GM19023 (cell line): ENCODE results near the gene BRICD5.
A peak's percentile ranks its signal among the peaks of the same experiment; 100 is the strongest.
"Not testable (repeated sequence)": the region's sequence is repeated elsewhere in the genome, so short reads cannot be mapped to it uniquely, and the experiment has no call there.

Source experiments
- ATAC-seq: cut with Tn5 transposase; IDR thresholded peaks from one replicate; pipeline ENCODE4 v1.9.1; 2021; ENCODE audit warnings: mild to moderate bottlenecking, moderate library complexity; ENCODE audit not compliant: unreplicated experiment

The BRICD5 gene

DNA sequence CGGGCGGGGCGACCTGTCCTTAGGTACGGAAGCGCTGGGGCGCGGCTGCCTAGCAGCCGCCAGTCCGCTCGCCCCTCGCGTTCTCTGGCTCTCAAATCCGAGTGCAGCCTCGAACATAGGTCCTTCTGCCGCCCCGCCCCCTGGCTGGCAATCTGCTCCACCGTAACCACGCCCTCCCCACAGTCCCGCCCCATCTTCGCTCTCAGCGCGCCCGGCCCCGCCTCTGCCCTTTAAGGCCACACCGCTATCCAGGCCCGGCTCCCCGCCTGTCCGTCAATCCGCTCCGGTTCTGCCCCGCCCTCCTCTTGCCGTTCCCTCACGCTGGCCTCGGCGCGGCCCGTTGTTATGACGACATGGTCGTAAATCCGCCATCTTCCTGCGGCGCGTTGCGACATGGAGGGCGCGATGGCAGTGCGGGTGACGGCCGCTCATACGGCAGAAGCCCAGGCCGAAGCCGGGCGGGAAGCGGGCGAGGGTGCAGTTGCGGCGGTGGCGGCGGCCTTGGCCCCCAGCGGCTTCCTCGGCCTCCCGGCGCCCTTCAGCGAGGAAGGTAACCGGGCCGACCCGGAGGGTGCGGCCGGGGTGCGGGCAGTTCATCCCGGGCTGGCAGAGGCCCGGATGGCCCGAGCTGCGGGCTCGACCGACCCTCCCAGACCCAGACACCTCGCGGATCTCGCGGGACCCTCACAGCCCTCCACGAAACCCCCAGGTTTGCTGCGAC lies 12.7 kb upstream of the BRICD5 start, which contains the start of gene E4F1:
TSS of gene E4F1 (plus strand) at position 371 of the 721 bp plus-strand sequence. CDS start at position 394, 23 bp downstream.
- peak; percentile 95 for ATAC-seq

DNA sequence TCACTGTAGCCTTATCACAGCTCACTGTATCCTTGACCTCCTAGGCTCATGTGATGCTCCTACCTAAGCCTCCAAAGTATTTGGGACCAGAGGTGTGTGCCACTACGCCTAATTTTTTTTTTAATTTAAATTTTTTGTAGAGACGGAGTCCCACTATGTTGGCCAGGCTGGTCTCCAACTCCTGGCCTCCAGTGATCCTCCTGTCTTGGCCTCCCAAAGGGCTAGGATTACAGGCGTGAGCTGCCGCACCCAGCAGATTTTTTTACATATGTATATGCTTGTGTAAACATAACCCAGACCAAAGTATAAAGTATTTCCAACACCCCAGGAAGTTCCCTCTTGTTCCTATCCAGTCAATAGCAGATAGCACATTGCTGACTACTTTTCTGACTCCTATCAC lies 5.7 kb upstream of the BRICD5 start:
- no peak for ATAC-seq

DNA sequence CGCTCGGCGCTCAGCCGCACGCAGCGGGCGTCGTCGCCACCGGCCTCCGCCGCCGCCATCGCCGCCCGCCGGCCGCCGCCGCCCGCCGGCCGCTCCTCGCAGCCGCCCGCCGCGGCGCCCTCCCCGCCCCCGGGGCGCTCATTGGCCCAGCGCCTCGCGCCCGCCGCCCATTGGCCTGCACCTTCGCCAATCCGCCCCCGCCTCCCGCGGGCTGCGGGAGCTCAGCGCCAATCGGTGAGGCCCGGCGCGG lies 4.0 kb upstream of the BRICD5 start, which contains the start of gene PGP:
TSS of gene PGP (minus strand) at position 122 of the 250 bp plus-strand sequence. CDS start at position 59, 63 bp downstream.
- peak; percentile 88 for ATAC-seq

DNA sequence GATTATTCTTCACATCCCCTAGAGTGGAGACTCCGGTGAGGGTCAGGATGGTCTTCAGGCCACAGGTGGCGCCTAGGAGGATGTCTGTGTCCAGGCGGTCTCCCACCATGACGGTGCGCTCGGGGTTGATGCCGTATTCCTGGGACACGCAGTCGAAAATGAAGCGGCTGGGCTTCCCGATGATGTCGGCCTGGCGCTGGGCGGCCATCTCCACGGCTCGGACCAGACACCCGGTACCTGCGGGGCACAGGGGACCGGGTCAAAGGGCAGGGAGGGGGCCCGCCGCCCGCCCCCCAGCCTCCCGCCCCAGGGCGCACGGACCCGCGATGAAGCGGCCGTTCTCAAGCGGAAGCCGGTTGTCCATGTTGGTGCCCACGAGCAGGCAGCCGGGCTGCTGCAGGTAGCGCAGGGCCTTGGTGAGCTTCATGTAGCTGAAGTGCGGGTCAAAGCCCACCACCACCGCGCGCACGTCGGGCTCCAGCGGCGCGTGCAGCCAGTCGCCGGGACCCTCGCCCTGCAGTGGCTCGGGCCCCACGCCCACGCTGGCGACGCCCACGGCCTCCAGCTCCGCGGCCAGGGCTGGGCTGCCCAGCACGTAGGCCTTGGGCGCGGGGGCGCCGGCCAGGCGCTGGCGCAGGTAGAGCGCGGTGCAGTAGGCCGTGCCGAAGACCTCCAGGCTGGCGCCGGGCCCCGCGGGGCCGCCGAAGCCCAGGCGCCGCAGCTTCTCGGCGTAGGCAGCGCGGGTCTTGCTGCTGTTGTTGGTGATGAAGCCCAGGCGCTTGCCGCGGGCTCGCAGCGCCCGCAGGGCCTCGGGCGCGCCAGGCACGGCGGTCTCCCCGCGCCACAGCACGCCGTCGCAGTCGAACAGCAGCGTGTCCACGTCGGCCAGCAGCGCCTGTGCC lies 3.4 kb upstream of the BRICD5 start:
- ATAC-seq: peak; percentile 5

DNA sequence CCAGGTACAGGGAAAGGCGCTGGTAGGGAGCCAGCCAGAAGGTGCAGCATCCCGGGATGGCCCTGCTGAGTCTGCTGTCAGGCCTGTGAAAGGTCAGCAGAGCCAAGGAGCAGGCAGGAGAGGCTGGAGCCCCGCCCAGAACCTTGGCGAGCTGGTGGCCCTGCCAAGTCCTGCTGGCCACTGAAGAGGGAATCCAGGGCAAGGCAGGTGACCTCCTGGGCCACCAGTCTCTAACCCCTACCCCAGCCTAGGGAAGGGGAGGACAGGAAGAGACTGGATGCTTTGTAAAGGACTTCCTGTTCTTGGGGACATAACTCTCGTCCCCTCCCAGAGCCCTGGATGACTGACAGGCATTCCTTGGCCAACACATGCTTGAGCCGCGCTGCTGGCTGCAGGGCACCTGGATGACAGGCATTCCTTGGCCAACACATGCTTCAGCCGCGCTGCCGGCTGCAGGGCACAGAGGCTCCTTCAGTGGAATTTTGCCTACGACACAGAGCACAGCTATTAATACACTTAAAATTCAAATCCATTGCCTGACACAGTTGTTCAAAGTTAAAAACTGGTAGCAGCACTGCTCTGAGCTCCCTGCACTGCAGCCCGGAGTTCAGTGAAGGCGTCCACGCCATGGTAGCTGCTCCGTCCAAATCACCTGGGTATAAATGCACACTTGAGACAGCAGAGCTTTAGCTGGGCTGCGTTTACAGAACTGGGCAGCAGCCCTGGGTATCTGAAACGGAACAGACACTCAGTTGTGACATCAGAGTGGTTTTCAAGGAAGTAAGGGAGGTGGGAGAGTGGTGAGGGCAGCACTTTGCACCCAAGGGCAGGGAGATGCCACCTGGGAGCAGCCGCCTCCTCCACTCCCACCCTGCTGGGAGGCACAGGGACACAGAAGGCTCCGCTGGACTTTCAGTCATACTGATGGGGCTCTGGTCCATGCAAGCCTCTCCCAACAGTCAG lies 2.0 kb upstream of the BRICD5 start:
- no peak for ATAC-seq

DNA sequence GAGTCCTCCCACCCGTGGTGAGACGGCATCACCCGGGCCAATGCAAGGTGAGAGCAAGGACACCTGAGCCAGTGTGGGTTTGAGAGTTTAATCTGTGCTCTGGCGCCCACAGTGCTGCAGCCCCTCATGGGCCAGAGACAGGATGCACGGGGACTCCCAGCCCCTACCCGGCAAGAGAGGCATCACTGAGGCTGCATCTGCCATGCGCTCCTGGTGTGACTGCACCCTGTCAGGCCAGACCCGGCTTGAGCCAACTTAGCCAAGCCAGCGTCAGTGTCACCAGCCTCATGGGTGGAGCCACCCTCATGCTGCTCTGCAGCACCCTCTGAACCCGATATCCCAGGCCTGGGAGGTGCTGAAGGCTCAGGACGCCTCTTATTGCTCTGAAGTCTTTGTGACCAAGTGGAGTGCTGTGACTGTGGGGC lies 1.3 kb upstream of the BRICD5 start:
- no peak for ATAC-seq

DNA sequence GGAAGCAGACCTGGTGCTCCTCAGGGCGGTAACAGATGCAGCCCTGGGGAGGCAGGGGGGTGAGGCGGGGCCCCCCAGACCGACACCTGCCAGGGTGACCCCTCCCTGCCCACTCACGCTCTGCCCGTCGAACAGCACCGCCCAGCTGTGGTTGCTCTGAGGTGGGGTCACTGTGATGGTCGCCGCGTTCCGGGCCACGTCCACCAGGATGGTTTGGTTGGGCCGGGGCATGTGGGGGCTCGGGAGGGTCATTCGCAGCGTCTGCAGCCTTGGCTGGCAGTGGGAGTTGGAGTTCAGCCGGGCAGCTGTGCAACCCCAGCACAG lies 692 bp downstream of the BRICD5 start:
- no peak for ATAC-seq

DNA sequence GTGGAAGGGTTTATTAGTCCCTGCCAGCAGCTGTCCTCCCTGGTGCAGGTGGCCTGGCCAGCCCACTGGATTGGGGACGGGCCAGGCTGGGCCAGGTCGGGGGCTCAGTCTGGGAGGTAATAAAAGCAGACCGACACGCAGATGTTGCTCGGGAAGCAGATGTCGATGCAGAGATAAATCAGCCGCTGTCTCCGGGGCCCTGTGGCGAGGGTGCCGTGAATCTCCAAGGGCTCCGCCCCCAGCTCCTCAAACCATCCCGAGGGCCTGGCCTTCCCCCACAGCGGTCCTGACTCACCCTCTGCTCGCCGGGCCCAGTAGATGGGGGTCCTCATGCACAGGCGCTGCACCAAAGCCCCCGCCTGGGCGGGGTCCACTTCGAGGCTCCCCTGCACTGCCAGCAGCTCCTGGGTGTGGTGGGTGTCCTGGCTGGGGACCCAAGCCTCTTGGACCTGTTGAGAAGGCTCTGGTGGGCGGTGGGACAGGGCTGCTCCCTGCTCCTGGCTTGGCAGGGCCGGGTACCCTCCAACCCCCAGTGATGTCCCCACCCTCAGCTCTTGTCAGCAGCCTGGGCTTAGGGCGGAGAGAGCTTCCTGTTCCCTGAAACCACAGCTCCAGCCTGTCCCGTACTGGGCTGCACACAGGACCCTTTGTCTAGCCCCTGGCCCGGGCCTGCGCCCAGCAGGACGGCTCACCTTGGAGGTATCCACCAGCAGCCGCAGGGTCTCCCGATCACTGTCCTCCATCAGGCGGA lies 1.2 kb downstream of the BRICD5 start:
- ATAC-seq: no peak

DNA sequence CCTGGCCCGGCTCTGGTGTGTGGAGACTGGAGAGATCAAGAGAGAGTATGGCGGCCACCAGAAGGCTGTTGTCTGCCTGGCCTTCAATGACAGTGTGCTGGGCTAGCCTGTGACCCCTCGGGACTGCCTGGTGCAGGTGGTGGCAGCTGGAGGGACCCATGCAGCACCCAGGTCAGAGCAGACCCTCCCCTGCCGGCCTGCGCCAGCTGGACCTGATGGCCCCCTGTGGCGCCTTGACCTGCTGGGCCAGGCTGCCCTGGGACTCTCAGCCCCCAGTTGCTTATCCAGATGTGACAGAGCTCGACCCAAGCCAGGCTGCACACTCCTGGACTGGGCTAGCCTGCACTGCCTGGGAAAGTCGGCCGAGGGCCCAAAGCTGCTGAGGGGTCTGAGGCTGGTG lies 1.9 kb downstream of the BRICD5 start:
- ATAC-seq: no peak

DNA sequence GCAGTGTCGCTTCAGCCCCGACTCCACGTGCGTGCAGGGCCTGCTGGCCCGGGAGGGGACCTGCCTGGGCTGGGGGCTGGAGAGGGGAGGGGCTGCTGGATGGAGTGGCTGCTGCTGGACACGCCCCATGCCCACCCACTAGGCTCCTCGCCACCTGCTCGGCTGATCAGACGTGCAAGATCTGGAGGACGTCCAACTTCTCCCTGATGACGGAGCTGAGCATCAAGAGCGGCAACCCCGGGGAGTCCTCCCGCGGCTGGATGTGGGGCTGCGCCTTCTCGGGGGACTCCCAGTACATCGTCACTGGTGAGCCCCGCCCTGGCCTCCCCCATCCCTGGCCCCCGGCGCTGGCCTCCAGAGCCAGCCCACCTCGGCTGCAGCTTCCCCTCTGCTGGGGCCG lies 2.4 kb downstream of the BRICD5 start:
- ATAC-seq: no peak

DNA sequence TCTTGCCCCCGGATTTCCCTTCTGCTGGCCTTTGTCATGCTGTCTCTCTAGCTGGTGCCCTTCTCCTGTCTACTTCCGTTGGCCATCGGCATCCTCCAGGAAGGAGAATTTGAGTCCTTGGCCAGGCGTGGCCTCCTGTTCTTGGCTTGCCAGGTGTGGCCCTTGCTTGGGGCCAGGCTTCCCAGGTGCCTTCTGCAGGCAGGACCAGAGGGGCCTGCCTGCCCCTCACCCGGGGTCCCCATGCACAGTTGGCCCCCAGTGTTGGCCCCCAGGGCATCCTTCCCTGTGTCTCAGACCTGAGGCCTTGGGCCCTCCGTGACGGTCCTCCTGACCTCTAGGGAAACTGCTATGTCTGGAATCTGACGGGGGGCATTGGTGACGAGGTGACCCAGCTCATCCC lies 2.8 kb downstream of the BRICD5 start:
- no peak for ATAC-seq

DNA sequence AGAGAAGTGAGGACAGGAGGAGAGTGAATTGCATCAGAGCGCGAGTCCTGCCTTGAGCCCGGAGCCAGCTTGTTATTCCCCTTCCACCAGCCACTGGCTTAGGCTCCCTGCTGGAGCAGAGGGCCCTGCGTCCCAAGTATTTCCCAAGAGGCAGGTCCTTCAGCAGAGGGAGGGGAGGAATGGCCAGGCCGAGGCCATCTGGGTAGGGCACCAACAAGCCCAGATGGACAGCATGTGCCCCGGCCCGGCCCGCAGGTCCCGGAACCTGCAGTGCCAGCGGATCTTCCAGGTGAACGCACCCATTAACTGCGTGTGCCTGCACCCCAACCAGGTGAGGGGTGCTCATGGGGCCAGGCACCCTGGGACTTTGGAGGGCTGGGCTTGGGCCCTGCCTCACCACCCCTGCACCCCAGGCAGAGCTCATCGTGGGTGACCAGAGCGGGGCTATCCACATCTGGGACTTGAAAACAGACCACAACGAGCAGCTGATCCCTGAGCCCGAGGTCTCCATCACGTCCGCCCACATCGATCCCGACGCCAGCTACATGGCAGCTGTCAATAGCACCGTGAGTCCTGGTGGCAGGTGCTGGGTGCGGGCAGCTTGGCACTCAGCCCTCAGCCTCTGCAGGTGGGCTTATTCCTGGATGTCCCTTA lies 3.8 kb downstream of the BRICD5 start:
- no peak for ATAC-seq

DNA sequence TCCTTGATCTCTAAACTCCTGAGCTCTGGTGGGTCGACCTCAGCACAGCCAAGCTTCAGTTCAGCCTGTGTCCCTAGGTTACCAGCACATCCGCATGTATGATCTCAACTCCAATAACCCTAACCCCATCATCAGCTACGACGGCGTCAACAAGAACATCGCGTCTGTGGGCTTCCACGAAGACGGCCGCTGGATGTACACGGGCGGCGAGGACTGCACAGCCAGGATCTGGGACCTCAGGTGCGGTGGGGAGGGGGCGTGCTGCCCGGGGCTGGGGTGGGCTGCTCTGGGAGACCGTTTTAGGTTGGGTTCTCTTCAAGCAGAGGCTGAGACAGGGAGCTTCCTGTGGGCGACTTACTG lies 4.3 kb downstream of the BRICD5 start:
- no peak for ATAC-seq

DNA sequence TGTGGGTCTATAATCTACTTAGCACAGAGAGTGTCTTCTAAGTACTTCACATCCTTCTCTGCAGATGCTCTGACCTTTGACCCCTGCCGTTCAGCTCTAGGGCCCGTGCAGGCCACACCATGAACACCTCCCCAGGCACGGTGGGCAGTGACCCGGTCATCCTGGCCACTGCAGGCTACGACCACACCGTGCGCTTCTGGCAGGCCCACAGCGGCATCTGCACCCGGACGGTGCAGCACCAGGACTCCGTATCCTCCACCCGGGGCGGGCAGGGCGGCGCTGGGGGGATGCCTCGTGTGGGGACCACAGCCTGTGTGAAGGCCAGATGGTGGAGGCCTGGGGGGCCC lies 4.7 kb downstream of the BRICD5 start:
- peak; percentile 12 for ATAC-seq

DNA sequence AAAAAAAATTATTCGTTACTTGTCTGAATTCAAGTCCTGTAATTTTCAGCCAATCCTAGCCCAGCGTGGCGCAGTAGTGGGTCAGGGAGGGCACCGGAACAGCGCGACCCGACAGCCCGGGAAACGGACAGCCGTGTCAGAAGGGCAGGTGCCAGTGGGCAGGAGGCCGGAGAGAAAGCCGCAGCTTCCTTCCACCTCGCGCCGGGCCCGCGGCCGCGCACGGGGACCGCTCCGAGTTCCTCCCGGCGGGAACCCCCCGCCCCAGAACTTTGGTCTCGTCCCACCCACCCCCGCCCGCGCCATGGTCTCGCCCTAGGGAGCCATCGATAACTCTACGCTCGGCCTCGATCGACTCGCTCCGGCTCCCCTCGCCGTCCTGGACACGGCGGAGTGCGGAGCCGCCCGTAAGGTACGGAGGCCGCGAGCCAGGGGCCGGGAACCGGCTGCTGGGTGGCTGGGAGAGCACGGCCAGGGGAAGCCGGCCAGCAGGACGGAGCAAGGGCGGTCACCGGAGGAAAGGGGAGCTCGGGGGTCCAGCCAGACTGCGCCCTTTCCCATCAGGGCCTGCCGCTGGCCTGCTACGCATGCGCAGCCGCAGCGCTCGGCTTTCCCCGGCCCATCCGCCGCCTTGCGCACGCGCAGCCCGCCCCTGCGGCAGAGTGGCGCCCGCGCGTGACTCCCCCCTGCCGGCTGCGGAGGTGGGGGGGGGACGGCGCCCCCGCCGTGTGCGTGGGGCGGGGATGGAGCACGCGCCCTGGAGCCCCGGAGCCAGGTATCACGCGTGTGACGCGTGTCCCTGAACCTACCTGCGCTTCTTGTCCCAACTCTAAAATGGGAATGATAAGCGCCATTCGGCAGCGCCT lies 5.3 kb downstream of the BRICD5 start, which contains the start of gene MLST8:
TSS of gene MLST8 (plus strand) at position 351 of the 863 bp plus-strand sequence. CDS start 632 bp downstream, outside the sequence.
- peak; percentile 72 for ATAC-seq

DNA sequence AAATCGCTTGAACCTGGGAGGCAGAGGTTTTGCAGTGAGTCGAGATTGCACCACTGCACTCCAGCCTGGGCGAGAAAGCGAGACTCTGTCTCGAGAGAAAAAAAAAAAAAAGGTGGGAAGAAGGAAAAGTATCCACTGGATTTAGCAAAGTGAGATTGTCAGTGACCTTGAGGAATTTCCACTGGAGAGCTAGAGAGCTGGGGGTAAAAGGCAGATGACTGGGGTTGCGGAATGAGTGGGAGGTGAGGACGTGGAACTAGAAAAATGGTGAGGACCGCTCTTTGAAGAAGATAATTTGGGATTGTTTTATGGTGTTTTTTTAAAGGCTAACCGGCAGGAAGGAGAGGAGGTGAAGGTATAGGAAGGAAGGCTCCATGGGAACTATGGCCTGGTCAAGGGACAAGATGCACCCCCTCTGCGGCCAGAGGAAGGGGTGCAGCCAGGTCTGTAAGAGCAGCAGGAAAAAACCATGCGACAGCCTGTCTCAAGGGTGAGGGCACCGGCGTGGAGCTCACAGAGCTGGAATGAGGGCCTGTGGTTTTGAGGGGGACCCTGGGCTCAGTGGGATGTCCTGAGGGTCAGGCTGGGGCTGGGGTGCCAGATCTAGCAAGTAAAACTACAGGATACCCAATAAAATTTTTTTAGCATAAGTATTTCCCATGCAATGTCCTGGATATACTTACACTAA lies 6.1 kb downstream of the BRICD5 start:
- ATAC-seq: no peak

DNA sequence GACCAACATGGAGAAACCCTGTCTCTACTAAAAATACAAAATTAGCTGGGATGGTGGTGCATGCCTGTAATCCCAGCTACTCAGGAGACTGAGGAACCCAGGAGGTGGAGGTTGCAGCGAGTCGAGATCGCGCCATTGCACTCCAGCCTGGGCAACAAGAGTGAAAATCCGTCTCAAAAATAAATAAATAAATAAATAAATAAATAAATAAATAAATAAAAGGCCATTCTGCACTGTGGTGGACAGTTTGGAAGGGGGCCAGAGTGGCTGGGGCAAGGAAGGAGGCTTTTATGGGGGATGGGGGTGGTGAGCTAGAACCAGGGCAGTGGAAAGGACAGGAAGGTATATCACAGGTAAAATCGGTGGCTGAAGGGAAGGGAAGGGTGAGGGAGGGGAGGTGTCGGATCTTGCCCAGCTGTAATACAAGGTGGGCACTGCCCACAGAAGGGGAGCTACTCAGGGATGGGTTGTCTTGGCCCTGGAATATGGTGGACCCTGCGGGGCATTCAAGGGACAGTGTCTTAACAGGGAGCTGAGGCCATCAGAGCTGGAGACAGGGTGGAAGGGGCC lies 7.5 kb downstream of the BRICD5 start:
- ATAC-seq: not testable (repeated sequence)

DNA sequence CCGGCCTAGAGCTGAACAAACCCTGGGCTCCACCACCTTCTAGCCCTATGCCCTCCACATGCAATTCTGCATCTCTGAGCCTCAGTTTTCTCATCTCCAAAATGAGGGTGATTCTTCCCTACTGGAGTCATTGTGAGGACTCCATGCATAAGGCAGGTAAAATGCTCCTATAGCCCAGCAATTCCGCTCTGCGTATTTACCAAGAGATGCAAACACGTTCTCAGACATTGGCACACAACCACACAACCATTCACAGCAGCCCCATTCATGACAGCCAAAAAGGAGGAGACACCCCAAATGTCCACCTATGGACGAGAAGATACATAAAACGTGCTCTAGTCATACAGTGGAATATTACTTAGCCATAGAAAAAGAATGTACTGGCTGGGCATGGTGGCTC lies 10.3 kb downstream of the BRICD5 start:
- no peak for ATAC-seq
